HEK293 (cell line): ENCODE results near the gene ANKRD23.

ENCODE experiments used
- CTCF ChIA-PET: fragments of 350-600 bp; formaldehyde crosslinking; extraction: SDS; loops from one replicate; lab custom pipeline; 2021; ENCODE audit warnings: antibody characterized with exemption; lab: Yijun Ruan, JAX
- POLR2A ChIA-PET: fragments of 300-600 bp; formaldehyde crosslinking; extraction: SDS; loops from one replicate; lab custom pipeline; 2020; ENCODE audit warnings: antibody characterized with exemption, inconsistent platforms; lab: Yijun Ruan, JAX
- H3K27ac ChIP-seq: fragments of 200-500 bp; sonication (Bioruptor generic); 2 replicates; pipeline ENCODE4 v1.5.1; 2014; ENCODE audit warnings: low read depth, low read length, control low read depth, inconsistent platforms; ENCODE audit errors: extremely low read depth
- H3K36me3 ChIP-seq, 2 experiments: fragments of 200-500 bp in 1 of 2; sonication (Bioruptor generic) in 1 of 2; 1 replicate in 1 of 2; 2 replicates in 1 of 2; pipeline ENCODE4 v1.5.1; 2014 to 2017; ENCODE audit warnings: inconsistent platforms in 2 of 2, low read length in 2 of 2; ENCODE audit not compliant: control insufficient read depth in 2 of 2, insufficient read depth in 1 of 2
- H3K4me1 ChIP-seq: fragments of 200-500 bp; sonication (Bioruptor generic); 2 replicates; pipeline ENCODE4 v1.5.1; 2014; ENCODE audit warnings: mild to moderate bottlenecking, low read length, inconsistent platforms; ENCODE audit not compliant: control insufficient read depth, insufficient read depth
- H3K4me3 ChIP-seq: 2 replicates; pipeline ENCODE4 v1.5.1; 2011; ENCODE audit warnings: low read depth, mild to moderate bottlenecking, control low read depth, low read length, moderate library complexity
- H3K9me3 ChIP-seq: fragments of 200-500 bp; sonication (Bioruptor generic); 2 replicates; pipeline ENCODE4 v1.5.1; 2014; ENCODE audit warnings: low read depth, low read length, inconsistent platforms; ENCODE audit not compliant: control insufficient read depth, insufficient read depth
- GFI1B ChIP-seq: fragments of 450-650 bp; formaldehyde crosslinking; IDR thresholded peaks from 2 replicates; pipeline ENCODE4 v1.5.1; 2016; ENCODE audit warnings: missing biosample characterization, missing genetic modification characterization
- IKZF3 ChIP-seq: fragments of 450-650 bp; IDR thresholded peaks from 2 replicates; pipeline ENCODE4 v1.5.0; 2018; ENCODE audit warnings: missing biosample characterization, mild to moderate bottlenecking, missing genetic modification characterization, moderate library complexity
- SALL2 ChIP-seq: fragments of 450-650 bp; formaldehyde crosslinking; IDR thresholded peaks from 2 replicates; pipeline ENCODE4 v1.5.0; 2017; ENCODE audit warnings: missing biosample characterization, mild to moderate bottlenecking, missing genetic modification characterization, borderline replicate concordance
- SCRT2 ChIP-seq: fragments of 450-650 bp; formaldehyde crosslinking; IDR thresholded peaks from 2 replicates; pipeline ENCODE4 v1.5.1; 2016; ENCODE audit warnings: missing biosample characterization, missing genetic modification characterization
- ZBTB8A ChIP-seq: fragments of 450-650 bp; formaldehyde crosslinking; IDR thresholded peaks from 2 replicates; pipeline ENCODE4 v1.5.1; 2016; ENCODE audit warnings: missing biosample characterization, missing genetic modification characterization
- ZEB2 ChIP-seq: fragments of 450-650 bp; formaldehyde crosslinking; IDR thresholded peaks from 2 replicates; pipeline ENCODE4 v1.5.1; 2016; ENCODE audit warnings: missing biosample characterization, missing genetic modification characterization
- ZNF23 ChIP-seq: fragments of 450-650 bp; formaldehyde crosslinking; IDR thresholded peaks from 2 replicates; pipeline ENCODE4 v1.5.1; 2016; ENCODE audit warnings: missing biosample characterization, missing genetic modification characterization, borderline replicate concordance
- ZNF302 ChIP-seq: fragments of 450-650 bp; formaldehyde crosslinking; IDR thresholded peaks from 2 replicates; pipeline ENCODE4 v1.5.1; 2016; ENCODE audit warnings: missing biosample characterization, missing genetic modification characterization, low read depth
- ZNF335 ChIP-seq: fragments of 450-650 bp; formaldehyde crosslinking; conservative IDR thresholded peaks from 2 replicates; pipeline ENCODE4 v1.5.1; 2016; ENCODE audit warnings: missing biosample characterization, missing genetic modification characterization
- ZNF366 ChIP-seq: fragments of 450-650 bp; formaldehyde crosslinking; conservative IDR thresholded peaks from 2 replicates; pipeline ENCODE4 v1.5.1; 2016; ENCODE audit warnings: missing biosample characterization, missing genetic modification characterization
- ZNF426 ChIP-seq: fragments of 450-650 bp; formaldehyde crosslinking; IDR thresholded peaks from 2 replicates; pipeline ENCODE4 v1.5.1; 2017; ENCODE audit warnings: missing biosample characterization, missing genetic modification characterization, mild to moderate bottlenecking, inconsistent platforms, moderate library complexity
- ZNF610 ChIP-seq: fragments of 450-650 bp; formaldehyde crosslinking; IDR thresholded peaks from 2 replicates; pipeline ENCODE4 v1.5.1; 2016; ENCODE audit warnings: missing biosample characterization, missing genetic modification characterization, borderline replicate concordance
- ZNF658 ChIP-seq: fragments of 450-650 bp; formaldehyde crosslinking; IDR thresholded peaks from 2 replicates; pipeline ENCODE4; 2016; ENCODE audit warnings: missing biosample characterization, missing genetic modification characterization
- ZNF660 ChIP-seq: fragments of 450-650 bp; IDR thresholded peaks from 2 replicates; pipeline ENCODE4 v1.5.1; 2018; ENCODE audit warnings: missing biosample characterization, mild to moderate bottlenecking, missing genetic modification characterization
- ZNF843 ChIP-seq: fragments of 450-650 bp; formaldehyde crosslinking; IDR thresholded peaks from 2 replicates; pipeline ENCODE4 v1.5.1; 2016; ENCODE audit warnings: missing biosample characterization, missing genetic modification characterization
- ZSCAN16 ChIP-seq: fragments of 450-650 bp; formaldehyde crosslinking; IDR thresholded peaks from 2 replicates; pipeline ENCODE4 v1.5.1; 2016; ENCODE audit warnings: missing biosample characterization, missing genetic modification characterization
- TF ChIP-seq, protein P1 (sequence below): fragments of 450-650 bp; formaldehyde crosslinking; IDR thresholded peaks from 2 replicates; pipeline ENCODE4 v1.5.1; 2016; ENCODE audit warnings: missing biosample characterization, missing genetic modification characterization
- TF ChIP-seq, protein P2 (sequence below): fragments of 450-650 bp; formaldehyde crosslinking; IDR thresholded peaks from 2 replicates; pipeline ENCODE4 v1.5.1; 2016; ENCODE audit warnings: missing biosample characterization, missing genetic modification characterization
- TF ChIP-seq, protein P3 (sequence below): fragments of 450-650 bp; formaldehyde crosslinking; IDR thresholded peaks from 2 replicates; pipeline ENCODE4 v1.5.1; 2016; ENCODE audit warnings: missing biosample characterization, missing genetic modification characterization

ANKRD23 gene

DNA sequence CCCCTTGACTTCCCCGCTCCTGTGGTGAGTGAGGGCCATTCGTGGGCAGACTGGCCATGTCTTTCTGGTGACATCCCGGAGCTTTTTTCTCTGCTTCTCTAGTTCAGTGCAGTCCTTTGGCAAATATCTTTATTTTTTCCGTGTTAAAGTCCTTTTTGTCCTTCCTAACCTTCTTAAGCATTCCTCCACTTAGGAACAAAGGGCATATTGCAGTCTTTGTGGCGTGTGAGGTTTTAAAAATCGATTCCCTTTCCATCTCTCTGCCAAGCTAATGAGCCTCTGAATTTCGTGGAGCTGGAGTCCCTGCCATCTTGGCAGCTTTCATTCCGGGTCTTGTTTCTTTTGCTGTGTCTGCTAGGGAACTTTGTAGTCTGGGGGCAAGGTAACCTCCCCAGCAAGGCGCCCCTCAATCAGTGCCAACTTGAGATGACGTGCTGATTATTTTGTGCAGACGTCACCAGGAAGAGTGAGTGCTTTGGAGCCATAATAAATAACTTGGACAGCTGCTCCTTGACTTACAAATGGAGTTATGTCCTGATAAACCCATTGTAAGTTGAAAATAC, 22.6 kb downstream of the ANKRD23 start (continued):
- TF ChIP-seq, protein P1, sequence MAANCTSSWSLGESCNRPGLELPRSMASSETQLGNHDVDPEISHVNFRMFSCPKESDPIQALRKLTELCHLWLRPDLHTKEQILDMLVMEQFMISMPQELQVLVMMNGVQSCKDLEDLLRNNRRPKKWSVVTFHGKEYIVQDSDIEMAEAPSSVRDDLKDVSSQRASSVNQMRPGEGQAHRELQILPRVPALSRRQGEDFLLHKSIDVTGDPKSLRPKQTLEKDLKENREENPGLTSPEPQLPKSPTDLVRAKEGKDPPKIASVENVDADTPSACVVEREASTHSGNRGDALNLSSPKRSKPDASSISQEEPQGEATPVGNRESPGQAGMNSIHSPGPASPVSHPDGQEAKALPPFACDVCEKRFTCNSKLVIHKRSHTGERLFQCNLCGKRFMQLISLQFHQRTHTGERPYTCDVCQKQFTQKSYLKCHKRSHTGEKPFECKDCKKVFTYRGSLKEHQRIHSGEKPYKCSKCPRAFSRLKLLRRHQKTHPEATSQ: no peak

DNA sequence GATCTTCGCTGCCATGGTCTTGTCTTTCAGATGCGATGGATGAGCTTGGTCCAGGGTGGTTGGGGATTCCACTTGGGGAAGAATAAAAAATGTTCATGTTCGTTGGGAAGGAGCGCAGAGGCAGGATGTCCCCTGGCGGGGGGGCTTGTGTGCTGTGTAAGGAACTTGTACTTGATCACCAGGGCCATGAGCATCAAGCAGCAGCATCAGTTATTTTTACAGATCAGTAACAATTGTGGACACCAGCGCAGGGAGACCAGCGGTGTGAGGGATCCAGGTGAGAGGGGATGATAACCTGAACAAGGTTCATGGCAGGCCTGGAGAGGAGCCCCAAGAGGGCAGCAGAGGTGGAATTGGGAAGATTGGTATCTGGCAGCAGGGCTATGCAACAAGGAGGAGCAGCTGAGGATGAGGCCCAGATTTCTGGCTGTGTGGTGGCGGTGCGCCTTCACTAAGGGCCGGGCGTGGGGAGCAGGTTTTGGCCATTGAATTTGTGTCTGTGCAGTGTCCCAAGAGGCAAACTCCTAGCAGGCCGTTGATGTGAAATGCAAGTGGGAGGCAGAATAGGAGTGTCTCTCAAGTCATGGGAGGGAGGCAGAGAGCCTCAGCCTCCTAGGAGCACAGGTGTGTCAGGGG, 23.8 kb downstream of the ANKRD23 start:
- ChIA-PET POLR2A (interaction anchor here (0.8 to 1.2 kb wide), 2 partner anchors 9 to 182 kb away, joined by 3 read pairs; partner anchors contain the start of gene KANSL3), CTCF (interaction anchor here (0.6 to 2.3 kb wide), 7 partner anchors 37 to 535 kb away, joined by 3 to 9 read pairs (median 3); partner anchors contain the start of gene ANKRD39)
- H3K9me3 ChIP-seq: no peaks in the 10 kb centered on the region
- H3K4me1 ChIP-seq: peaks cover 19% of the 10 kb centered on the region
- H3K36me3 ChIP-seq: peaks cover 10 to 46% of the 10 kb centered on the region in 2 experiments
- no peak overlapping the region for H3K4me3 ChIP-seq
- H3K27ac ChIP-seq: no peak overlapping the region
- TF ChIP-seq ZNF335 (tag by site-specific recombination) (no peak), SALL2 (tag by site-specific recombination) (no peak), ZNF302 (tag by site-specific recombination) (no peak), ZNF23 (tag by site-specific recombination) (no peak), ZNF843 (no peak), ZNF658 (no peak), ZBTB8A (tag by site-specific recombination) (no peak), ZEB2 (tag by site-specific recombination) (no peak), ZNF366 (tag by site-specific recombination) (no peak), SCRT2 (tag by site-specific recombination) (no peak), ZSCAN16 (tag by site-specific recombination) (no peak), ZNF610 (no peak), ZNF660 (no peak), IKZF3 (tag by site-specific recombination) (no peak), ZNF426 (tag by site-specific recombination) (no peak), GFI1B (tag by site-specific recombination) (no peak)
- TF ChIP-seq, protein P2, sequence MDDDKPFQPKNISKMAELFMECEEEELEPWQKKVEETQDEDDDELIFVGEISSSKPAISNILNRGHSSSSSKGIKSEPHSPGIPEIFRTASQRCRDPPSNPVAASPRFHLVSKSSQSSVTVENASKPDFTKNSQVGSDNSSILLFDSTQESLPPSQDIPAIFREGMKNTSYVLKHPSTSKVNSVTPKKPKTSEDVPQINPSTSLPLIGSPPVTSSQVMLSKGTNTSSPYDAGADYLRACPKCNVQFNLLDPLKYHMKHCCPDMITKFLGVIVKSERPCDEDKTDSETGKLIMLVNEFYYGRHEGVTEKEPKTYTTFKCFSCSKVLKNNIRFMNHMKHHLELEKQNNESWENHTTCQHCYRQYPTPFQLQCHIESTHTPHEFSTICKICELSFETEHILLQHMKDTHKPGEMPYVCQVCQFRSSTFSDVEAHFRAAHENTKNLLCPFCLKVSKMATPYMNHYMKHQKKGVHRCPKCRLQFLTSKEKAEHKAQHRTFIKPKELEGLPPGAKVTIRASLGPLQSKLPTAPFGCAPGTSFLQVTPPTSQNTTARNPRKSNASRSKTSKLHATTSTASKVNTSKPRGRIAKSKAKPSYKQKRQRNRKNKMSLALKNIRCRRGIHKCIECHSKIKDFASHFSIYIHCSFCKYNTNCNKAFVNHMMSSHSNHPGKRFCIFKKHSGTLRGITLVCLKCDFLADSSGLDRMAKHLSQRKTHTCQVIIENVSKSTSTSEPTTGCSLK (tag by site-specific recombination): no peak
- TF ChIP-seq, protein P3, sequence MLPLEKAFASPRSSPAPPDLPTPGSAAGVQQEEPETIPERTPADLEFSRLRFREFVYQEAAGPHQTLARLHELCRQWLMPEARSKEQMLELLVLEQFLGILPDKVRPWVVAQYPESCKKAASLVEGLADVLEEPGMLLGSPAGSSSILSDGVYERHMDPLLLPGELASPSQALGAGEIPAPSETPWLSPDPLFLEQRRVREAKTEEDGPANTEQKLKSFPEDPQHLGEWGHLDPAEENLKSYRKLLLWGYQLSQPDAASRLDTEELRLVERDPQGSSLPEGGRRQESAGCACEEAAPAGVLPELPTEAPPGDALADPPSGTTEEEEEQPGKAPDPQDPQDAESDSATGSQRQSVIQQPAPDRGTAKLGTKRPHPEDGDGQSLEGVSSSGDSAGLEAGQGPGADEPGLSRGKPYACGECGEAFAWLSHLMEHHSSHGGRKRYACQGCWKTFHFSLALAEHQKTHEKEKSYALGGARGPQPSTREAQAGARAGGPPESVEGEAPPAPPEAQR (tag by site-specific recombination): no peak
